Measurements from ENCODE around the gene LRRC8C. TPM values are rescaled to one million over a fixed set of nuclear protein-coding genes. Genes with fewer than 3 reads are reported as not detected.
"Not testable (repeated sequence)": the region's sequence is repeated elsewhere in the genome, so short reads cannot be mapped to it uniquely, and the experiment has no call there.

The LRRC8C gene
- total RNA-seq, 1 donor from 2014 or later: 8.4 TPM

- DNase-seq: no peak
These were observed 24.5 kb upstream of the LRRC8C start for GRCh38 chr1:89608319-89608983.

GRCh38 chr1:89608984-89609725, 23.8 kb upstream of the LRRC8C start:
- DNase-seq: no peak

- no peak for DNase-seq
These were observed 23.0 kb upstream of the LRRC8C start for GRCh38 chr1:89609781-89610456.

- no peak for DNase-seq
These were observed 22.4 kb upstream of the LRRC8C start for GRCh38 chr1:89610457-89611011.

DNA sequence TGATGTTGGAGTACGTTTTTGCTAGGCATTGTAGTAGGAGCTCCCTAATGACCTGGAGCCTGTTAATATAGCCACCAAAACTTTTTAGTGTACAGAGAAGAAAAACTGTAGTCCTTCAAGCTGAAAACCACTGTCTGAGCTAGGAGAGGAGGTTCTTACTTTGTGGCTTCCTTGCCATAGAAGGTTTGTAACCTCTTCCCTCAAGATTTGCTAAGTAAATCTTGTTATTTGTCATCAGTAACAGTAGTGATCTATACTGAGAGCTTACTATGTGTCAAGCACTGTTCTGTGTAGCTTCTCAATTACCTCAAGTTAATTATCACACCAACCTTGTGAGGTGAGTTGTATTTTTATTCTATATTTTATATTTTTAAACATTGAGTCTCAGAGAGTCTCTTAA, 21.2 kb upstream of the LRRC8C start:
- DNase-seq: no peak

GRCh38 chr1:89613928-89614327, 19.0 kb upstream of the LRRC8C start:
- DNase-seq: no peak

DNA sequence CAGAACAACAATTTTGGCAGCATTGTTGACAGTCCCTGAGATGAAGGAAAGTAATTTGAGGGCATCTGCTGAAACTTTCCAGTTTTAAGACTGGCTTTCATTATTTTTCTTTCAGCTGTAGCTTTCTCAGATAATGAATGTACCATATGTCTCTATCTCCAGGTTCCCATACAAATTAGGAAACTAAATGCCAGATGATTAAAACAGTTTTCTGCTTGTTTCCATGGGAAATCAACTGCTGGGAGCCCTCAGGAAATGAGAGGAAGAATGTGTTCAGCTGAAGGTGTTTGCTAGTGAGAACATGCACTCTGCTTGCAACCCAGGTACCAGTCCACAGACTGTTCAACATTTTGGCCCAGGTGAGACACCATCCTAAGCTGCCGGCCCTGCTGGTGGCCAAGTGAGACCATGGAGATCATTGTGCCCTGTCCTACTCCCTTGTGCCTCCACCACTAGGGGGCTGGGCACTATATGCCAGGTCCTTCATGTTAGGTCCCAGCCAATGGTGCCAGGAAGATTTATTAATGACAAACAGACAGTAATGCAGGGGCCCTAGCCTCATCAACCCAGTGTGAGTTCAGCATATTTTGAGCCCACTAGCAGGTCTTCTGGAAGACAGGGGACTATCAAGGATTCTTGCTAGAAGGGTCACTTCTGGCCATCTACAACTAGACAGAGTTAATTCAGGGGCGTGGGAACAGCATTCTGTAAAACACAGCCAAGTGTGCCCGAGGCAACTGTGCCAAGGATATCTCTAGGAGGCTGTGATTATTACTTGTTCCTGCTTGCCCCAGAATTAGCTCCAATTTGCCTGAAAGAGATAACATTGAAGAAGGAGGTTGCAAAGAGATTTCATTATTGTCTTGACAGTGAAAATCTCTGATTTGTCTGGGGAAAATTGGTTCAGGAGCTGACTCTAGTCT, 17.0 kb upstream of the LRRC8C start:
- DNase-seq: no peak

- no peak for DNase-seq
These were observed 15.9 kb upstream of the LRRC8C start for GRCh38 chr1:89616844-89617627.

DNA sequence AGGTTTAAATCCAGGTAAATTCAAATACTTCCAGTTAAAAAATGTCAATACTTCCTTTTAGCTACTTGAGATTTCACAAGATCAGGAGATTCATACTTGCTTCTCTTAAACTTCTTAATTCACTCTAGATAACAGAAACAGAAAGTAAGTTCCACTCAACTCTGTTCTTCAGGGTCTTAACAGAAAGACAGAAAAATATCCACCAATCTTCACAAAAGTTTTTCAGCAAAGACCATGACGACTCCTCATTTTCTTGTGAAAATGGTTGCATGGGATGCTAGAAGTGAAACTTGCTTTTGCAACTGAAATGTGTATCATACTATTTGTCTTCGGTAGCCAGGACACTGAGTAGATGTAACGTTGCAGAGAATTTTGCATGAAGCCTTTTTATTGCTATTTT, 12.3 kb upstream of the LRRC8C start:
- DNase-seq: no peak

- DNase-seq: no peak
These were observed 10.0 kb upstream of the LRRC8C start for GRCh38 chr1:89622895-89623294.

GRCh38 chr1:89624314-89624713, 8.6 kb upstream of the LRRC8C start:
- DNase-seq: no peak

DNA sequence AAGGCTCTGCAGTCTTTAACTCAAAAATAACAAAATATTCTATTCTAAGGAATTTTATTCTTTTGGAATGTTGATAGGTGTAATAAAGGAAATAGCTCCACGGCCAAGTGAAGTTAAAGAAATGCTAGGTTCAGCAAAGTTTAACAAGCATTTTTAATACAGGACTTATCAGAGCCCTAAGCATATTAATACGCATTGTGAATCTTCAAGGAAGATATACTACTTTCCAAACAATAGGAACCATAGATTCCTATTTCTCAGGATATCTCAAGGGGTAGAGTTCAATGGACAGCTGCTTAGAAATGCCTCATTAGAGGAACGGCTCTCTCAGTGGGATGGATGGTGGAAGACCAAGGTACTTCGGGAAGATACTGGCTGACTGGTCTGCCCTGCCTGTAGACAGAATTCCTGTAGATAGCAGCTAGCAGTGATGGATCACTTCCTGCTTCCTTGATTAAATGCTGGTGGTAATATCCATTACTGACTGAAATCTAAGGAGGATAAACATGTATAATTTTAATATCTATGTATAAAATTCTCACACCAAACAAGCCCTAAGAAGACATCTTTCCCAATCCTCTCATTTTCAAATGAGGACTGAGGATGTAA, 8.1 kb upstream of the LRRC8C start:
- no peak for DNase-seq

- no peak for DNase-seq
These were observed 5.3 kb upstream of the LRRC8C start for GRCh38 chr1:89627596-89627962.

DNA sequence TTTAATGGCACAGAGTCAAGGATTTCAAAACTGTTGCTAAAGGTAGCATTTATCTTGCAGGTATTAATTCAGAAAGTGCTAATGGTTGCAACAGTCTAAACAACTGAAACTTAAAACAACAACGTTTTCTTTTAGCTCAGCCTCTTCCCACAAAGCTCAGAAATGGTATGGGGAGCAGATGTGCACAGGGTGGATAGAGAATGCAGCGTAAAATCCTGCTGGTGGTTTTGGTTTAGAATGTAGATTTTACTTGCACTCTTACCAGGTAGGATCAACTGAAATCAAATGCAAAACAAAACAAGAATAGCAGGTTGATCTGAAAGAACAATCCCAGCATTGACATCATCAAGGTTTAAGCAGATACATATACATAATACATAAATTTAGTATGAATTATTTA, 3.8 kb upstream of the LRRC8C start:
- DNase-seq: no peak

DNA sequence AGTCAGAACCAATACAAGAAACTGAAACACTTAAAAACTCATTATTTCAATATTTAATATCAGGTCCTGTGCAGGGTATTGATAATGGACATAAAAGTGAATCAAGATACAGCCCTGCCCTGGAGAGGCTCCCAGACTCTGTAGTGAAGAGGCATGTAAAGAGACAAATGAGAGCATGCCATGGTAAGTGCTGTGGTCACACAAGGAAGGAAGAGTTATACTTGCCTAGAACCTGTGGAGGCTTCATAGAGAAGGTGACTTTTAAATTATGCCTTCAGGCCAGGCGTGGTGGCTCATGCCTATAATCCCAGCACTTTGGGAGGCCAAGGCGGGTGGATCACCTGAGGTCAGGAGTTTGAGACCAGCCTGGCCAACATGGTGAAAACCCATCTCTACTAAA, 3.3 kb upstream of the LRRC8C start:
- not testable (repeated sequence) for DNase-seq

DNA sequence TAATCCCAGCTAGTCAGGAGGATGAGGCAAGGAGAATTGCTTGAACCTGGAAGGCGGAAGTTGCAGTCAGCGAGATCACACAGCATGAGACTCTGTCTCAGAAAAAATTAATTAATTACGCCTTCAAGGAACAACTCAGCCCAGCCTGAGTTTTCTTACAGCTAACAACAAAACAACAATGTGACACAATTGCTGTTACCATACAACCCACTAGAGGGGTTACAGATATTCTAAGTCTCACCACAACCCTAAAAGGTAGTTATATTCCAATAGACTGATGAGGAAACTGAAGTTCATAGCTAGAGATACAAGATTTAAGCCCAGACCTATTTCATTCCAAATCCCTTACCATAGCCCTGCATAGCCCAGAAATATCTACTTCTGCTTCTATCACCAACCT, 2.9 kb upstream of the LRRC8C start:
- DNase-seq: no peak

DNA sequence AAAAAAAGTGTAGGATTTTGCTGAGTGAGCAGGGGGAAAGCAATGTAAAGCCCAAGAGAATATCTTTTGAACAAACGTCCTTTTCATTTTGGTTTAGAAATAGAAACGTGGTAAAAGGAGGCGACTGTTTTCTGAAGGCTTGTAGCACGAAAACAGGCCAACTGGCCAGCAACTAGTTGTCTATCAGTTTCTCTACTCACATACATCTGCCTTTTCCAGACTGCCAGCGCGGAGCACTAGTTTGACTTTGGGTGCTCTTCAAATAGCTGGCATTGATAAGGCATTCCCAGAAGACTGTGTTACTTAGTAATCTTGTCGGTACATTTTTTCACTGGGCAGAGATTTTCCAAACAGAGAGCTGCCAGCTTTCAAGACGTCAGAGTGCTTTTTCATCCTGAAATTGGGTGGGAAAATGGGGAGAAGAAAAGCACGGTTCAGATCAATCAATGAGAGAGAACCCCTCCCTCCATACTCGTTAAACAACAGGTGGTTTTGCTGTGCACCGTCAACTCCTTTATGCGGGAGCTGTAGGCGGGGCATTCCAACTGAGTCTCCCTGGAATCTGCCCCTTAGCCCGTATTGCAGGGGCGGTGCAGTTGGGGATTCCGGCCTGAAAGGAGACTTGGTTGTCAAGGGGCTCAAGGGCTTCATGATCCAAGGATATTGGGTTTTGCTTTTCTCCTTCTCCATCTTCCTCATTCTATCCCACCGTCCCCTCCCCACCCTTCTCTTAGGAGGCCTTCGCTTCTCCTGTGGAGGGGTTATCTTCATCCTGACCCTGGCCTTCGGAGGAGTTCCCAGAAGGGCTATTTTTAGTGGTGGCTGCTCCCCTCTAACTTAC, 884 bp upstream of the LRRC8C start:
- DNase-seq: no peak

GRCh38 chr1:89633248-89633799, 404 bp downstream of the LRRC8C start:
- DNase-seq: peak; percentile 64

DNA sequence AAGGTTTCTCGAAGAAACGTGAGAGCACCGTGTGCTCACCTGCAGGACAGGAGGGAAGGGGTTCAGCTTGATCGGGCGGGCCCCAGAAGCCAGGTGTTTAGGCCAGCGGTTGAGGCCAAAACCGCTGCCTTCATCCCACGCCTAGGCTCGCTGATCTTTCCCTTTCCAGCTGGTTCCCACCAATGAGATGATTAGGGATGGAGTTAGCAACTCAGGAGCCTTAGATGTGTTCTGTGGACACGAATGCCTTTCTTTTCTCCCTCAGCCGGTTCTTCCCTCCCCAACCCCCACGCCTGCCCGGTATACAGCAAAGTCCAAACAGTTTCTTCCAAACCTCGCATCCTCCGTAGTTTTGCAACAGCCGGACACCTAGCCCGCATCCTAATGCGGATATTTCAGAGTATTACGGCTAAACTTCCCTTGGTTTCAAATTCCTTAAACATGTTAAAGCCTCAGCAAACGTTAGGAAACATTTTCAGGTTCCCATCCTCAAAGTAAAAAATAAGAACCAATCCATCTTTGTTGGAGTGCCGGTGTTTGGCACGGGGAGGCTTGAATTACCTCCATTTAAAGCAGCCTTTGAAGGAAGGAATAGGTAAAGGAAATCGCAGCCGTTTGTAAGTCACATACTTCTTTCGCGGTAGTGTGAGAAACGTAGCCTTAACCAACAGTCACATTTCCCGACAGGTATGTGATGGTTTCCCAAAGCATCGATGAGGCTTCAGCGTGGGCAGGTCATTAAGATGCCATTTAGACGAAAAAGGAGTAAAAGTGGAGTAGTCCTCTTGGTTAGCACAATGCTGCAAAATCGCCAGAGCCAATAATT, 1.1 kb downstream of the LRRC8C start:
- peak; percentile 36 for DNase-seq
